Inflammatory macrophage treated with lipopolysaccharide for 1 hour (primary cell): Measurements from ENCODE around the gene DOCK2.

Experiments used
- DNase-seq, 2 donors: peaks; one replicate each; pipeline ENCODE4 v3.0.0-alpha.2; 2020 to 2022

The DOCK2 gene

GRCh38 chr5:169911448-169912212 lies 274.6 kb downstream of the DOCK2 start:
- no peak for DNase-seq

- no peak for DNase-seq
Measured at GRCh38 chr5:169913479-169913878, 276.4 kb downstream of the DOCK2 start.

GRCh38 chr5:169914766-169915165 lies 277.7 kb downstream of the DOCK2 start:
- no peak for DNase-seq

- DNase-seq, result peak; percentile 4 to 10
Measured at GRCh38 chr5:169917500-169917899, 280.4 kb downstream of the DOCK2 start.

- no peak for DNase-seq
Measured at GRCh38 chr5:169918228-169918627, 281.2 kb downstream of the DOCK2 start.

- no peak for DNase-seq
Measured at GRCh38 chr5:169920474-169920873, 283.4 kb downstream of the DOCK2 start.

- no peak for DNase-seq
Measured at GRCh38 chr5:169921384-169921783, 284.3 kb downstream of the DOCK2 start.

GRCh38 chr5:169921949-169922348 lies 284.9 kb downstream of the DOCK2 start:
- DNase-seq, result no peak

- no peak for DNase-seq
Measured at GRCh38 chr5:169922474-169922873, 285.4 kb downstream of the DOCK2 start.

- DNase-seq, result no peak
Measured at GRCh38 chr5:169923988-169924387, 286.9 kb downstream of the DOCK2 start.

- no peak for DNase-seq
Measured at GRCh38 chr5:169933127-169933526, 296.1 kb downstream of the DOCK2 start.

- DNase-seq, result no peak
Measured at GRCh38 chr5:169933616-169934015, 296.5 kb downstream of the DOCK2 start.

GRCh38 chr5:169934990-169935389 lies 297.9 kb downstream of the DOCK2 start:
- DNase-seq, result no peak

- DNase-seq, result no peak
Measured at GRCh38 chr5:169935762-169936161, 298.7 kb downstream of the DOCK2 start.

- DNase-seq, result no peak
Measured at GRCh38 chr5:169938439-169938838, 301.4 kb downstream of the DOCK2 start.

- no peak for DNase-seq
Measured at GRCh38 chr5:169939731-169940130, 302.7 kb downstream of the DOCK2 start.

- no peak for DNase-seq
Measured at GRCh38 chr5:169941542-169941941, 304.5 kb downstream of the DOCK2 start.

- no peak for DNase-seq
Measured at GRCh38 chr5:169942181-169942580, 305.1 kb downstream of the DOCK2 start.

- no peak for DNase-seq
Measured at GRCh38 chr5:169943026-169943425, 306.0 kb downstream of the DOCK2 start.

- DNase-seq, result no peak
Measured at GRCh38 chr5:169944115-169944514, 307.0 kb downstream of the DOCK2 start.

- no peak for DNase-seq
Measured at GRCh38 chr5:169944922-169945680, 308.0 kb downstream of the DOCK2 start.

- DNase-seq, result peak in 1 of 2 donors; percentile 25
Measured at GRCh38 chr5:169945831-169946261, 308.8 kb downstream of the DOCK2 start.

- DNase-seq, result no peak
Measured at GRCh38 chr5:169946743-169947295, 309.7 kb downstream of the DOCK2 start.

- DNase-seq, result no peak
Measured at GRCh38 chr5:169950333-169950732, 313.3 kb downstream of the DOCK2 start.
